Ovary (tissue), 9 donors: ENCODE measurements around the gene SKIDA1. TPM values are rescaled to one million over a fixed set of nuclear protein-coding genes. Genes with fewer than 3 reads are reported as not detected.

Experiments used
- DNase-seq, 5 donors: peaks; one replicate each; pipeline ENCODE4 v3.0.0-alpha.2; 2019 to 2020
- H3K27ac ChIP-seq, 2 donors: fragments of 200-600 bp; one replicate each; pipeline versions ENCODE4 v1.5.1 to v1.8.0; 2019 to 2022
- H3K27me3 ChIP-seq: fragments of 200-600 bp; one replicate; pipeline ENCODE4 v1.8.0; 2022
- H3K36me3 ChIP-seq: fragments of 200-600 bp; sonication (generic); one replicate; pipeline ENCODE4 v1.5.1; 2019
- H3K4me1 ChIP-seq: one replicate; pipeline ENCODE4 v1.8.1; 2013; ENCODE audit warnings: mild to moderate bottlenecking, moderate library complexity; ENCODE audit not compliant: insufficient read depth
- H3K4me3 ChIP-seq: fragments of 200-600 bp; sonication (generic); one replicate; pipeline ENCODE4 v1.5.1; 2017
- H3K9me3 ChIP-seq, 2 donors: fragments of 200-600 bp in 1 of 2; sonication (generic) in 1 of 2; one replicate each; pipeline versions ENCODE4 v1.5.1 to v1.8.1; 2013 to 2019; ENCODE audit warnings: mild to moderate bottlenecking in 1 of 2, moderate library complexity in 1 of 2
- EP300 ChIP-seq: sonication (generic); formaldehyde crosslinking; IDR thresholded peaks from one replicate; pipeline ENCODE4 v1.6.1; 2017; ENCODE audit warnings: antibody characterized with exemption
- POLR2A ChIP-seq: fragments of 450-650 bp; IDR thresholded peaks from one replicate; pipeline ENCODE4 v1.6.1; 2017; ENCODE audit warnings: antibody characterized with exemption, mild to moderate bottlenecking, moderate library complexity
- WGBS, 3 donors: extraction: QIAGEN DNeasy Blood & Tissue Kit in 1 of 3; methylation state at CpG; one replicate each; pipeline versions ENCODE4 v1.1.5 to v1.1.7; 2013 to 2017; 5-methylcytosine and 5-hydroxymethylcytosine counted together
- intact Hi-C, 4 donors: fragments of 100-400 bp; cut with DNase I; formaldehyde crosslinking; loops; one replicate each; pipeline versions ENCODE4 v1.11.0 to v1.15.1; 2022 to 2023
- polyA plus RNA-seq, 2 donors: library from polyadenylated mRNA; stranded (reverse); fragments of 200-250 nt in 1 of 2; fragments of 350-450 nt in 1 of 2; fragmentation: Illumina TruSeq in 1 of 2; extraction: RNeasy Lipid Tissue Mini Kit (QIAGEN cat#74804) in 1 of 2; gene quantifications; one replicate each; pipeline ENCODE4 v1.2.3, GENCODE V29; 2013 to 2014
- total RNA-seq, 7 donors: library from RNA; depleted of rRNA in 2 of 7; stranded (reverse); fragments of >200 nt in 2 of 7; fragmentation: NEBNext Ultra II Directional in 3 of 7; extraction: Animal tissue kit (Norgen Biotek cat#: 25700) in 3 of 7; gene quantifications; one replicate each; pipeline versions ENCODE4 v1.1.0 to v1.2.4, GENCODE V29; 2016 to 2023
- TF ChIP-seq, protein P1 (sequence below), 3 donors: fragments of 450-650 bp in 2 of 3; fragments of 200-600 bp in 1 of 3; IDR thresholded peaks; one replicate each; pipeline versions ENCODE4 v1.5.1 to v1.8.0; 2016 to 2022; ENCODE audit warnings: antibody characterized with exemption in 3 of 3, mild to moderate bottlenecking in 1 of 3
- donor health status: DM: no; HTN: no; CAD: no; lungs with moderate emphysema.
- donor health status: DM: no; HTN: no; CAD: no.
- donor health status: Bipolar disorder and iron deficiency.
- donor health status: DM: yes; HTN: yes; CAD: no.
- donor health status: DM: no; HTN: no; CAD: no.
- donor health status: DM: yes; HTN: yes; CAD: no.

The SKIDA1 gene
- total and polyA plus RNA-seq, 9 donors: 1.1 to 4.2 (median 3.1) TPM

DNA sequence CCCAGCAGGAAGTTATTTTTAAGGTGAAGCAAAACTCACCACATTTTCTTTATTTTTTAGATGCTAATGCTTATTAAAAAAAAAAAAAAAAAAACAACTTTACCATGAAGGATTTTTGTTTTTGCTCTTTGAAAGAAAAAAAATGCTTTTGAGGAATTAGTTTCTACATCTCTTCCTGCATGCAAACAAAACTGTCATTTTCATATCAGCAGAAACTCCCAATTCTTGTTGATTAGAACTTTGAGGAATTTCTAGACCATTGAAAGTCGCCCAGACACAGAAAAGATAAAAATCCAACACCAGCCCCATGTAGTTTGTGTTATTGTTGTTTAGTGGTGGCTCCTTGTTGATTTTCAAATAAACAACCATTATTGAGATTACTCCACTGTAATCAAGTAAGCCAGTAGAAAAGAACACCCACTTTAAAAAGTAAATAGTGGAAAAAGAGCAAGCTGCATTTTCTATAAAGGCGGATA, 14.3 kb downstream of the SKIDA1 start:
- Histone ChIP-seq H3K9me3 (no peaks in the 10 kb centered on the region), H3K36me3 (no peaks in the 10 kb centered on the region), H3K4me1 (peaks cover 6% of the 10 kb centered on the region), H3K27ac (no peak overlapping the region), H3K27me3 (no peaks in the 10 kb centered on the region), H3K4me3 (no peak overlapping the region)
- DNase-seq: no peak
- intact Hi-C loops: loop anchor here in 1 of 4 donors (10.0 kb wide), 1 partner anchor 814 kb away; the partner anchor contains the start of gene BMI1
- 79 to 86% (median 86%) methylated on average over 2 of the region's 2 CpGs for WGBS, 3 donors
- TF ChIP-seq, protein P1, sequence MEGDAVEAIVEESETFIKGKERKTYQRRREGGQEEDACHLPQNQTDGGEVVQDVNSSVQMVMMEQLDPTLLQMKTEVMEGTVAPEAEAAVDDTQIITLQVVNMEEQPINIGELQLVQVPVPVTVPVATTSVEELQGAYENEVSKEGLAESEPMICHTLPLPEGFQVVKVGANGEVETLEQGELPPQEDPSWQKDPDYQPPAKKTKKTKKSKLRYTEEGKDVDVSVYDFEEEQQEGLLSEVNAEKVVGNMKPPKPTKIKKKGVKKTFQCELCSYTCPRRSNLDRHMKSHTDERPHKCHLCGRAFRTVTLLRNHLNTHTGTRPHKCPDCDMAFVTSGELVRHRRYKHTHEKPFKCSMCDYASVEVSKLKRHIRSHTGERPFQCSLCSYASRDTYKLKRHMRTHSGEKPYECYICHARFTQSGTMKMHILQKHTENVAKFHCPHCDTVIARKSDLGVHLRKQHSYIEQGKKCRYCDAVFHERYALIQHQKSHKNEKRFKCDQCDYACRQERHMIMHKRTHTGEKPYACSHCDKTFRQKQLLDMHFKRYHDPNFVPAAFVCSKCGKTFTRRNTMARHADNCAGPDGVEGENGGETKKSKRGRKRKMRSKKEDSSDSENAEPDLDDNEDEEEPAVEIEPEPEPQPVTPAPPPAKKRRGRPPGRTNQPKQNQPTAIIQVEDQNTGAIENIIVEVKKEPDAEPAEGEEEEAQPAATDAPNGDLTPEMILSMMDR (IDR thresholded peaks at IDR 0.05): no peak
- TF ChIP-seq POLR2A: no peak
- no peak for TF ChIP-seq EP300

DNA sequence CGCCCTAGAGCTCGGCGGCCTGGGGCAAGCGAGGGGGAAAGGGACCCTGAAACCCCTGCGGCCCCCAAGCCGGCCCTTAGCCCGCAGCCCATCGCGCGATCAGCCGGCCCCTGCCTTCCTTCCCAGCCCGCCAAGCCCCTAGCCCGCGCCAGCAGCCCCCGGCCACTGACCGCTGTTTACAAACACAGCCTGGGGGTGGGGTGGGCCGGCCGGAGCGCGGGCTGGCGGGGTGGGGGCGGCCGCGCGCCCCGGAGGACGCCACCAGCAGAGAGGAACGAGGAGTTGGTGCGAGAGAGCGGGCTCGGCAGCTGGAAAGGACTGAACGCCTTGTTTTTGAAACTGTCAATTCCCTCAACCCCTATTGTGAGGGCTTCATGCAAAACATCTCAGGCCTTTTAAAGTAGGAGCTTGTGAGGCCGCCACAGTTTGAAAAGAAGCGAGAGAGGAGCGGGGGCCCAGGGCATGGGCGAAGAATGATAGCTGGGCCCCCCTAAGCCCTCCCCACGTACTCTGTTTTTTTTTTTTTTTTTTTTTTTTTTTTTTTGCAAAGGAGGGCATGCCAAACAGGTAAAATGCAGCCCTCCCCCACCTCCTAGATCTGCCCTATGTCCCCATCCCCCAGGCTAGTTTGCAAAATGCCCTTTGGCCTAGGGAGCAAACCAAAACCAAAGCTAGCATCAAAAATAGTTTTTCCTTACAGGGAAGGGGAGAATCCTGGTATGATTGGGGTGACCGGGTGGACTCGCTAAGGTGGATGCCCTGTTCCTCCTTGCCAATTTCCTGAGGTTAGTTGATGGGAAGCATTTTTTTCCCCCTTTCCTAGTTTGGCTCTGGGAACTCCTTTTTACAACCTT, 15.0 kb downstream of the SKIDA1 start:
- intact Hi-C loops: loop anchor here in 1 of 4 donors (10.0 kb wide), 1 partner anchor 814 kb away; the partner anchor contains the start of gene BMI1
- peak; percentile 39 to 68 (median 62) for DNase-seq
- peaks cover 5% of the 10 kb centered on the region for H3K4me1 ChIP-seq
- no peaks in the 10 kb centered on the region for H3K9me3 ChIP-seq
- H3K27me3 ChIP-seq: no peaks in the 10 kb centered on the region
- H3K27ac ChIP-seq: peak overlapping the region; percentile 66 to 68
- 14 to 20% (median 15%) methylated on average over 39 of the region's 39 CpGs for WGBS, 3 donors
- no peak for TF ChIP-seq POLR2A
- TF ChIP-seq, protein P1 (IDR thresholded peaks at IDR 0.05): no peak
- TF ChIP-seq EP300: no peak
- H3K4me3 ChIP-seq: peak overlapping the region; percentile 45
- H3K36me3 ChIP-seq: no peaks in the 10 kb centered on the region

DNA sequence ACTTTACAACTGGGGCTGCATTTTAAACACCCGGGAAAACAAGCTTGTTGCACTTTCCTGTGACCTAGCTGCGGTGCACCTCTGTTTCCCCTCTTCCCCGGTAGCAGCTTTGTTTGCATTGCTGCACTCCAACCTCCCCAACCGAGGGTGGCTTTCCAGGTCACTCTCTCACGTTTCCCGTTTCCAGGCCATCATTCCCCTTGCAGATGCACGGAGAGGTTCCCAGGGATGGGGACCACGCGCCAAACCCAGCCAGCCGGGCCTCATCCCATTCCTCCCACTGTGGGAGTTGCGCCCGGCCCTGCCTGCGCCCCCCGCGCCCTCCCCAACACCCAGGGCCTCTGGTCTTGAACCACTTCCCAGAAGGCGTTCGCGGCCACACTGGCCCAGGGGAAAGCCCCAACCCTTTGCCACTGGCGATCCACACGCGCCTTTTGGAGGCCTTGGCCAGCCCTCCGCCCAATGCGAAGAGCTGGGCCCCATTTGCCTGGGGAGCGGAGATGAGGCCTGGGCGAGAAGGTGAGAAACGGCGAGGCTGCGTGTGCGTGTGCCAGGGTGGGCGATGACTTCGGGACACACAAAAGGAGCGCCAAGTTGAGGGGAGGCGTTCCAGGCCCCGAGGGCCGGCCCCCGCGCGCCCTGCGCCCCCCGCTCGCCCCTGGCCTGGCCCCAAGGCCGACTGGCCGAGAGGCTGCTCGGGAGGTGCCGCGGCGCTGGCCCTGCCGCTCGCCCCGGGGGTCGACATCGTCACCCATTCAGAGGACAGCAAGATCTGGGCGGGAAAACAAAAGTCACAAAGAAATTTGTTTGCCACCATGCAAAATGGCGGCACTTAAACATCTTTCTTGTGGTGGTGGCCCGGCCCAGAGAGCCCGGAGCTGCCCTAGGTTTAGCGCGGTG, 15.9 kb downstream of the SKIDA1 start:
- no peaks in the 10 kb centered on the region for H3K27me3 ChIP-seq
- intact Hi-C loops: loop anchor here in 2 of 4 donors (10.0 kb wide), 1 partner anchor 815 kb away; the partner anchor contains the start of gene BMI1 (in 2 of the 2)
- no peaks in the 10 kb centered on the region for H3K9me3 ChIP-seq
- TF ChIP-seq, protein P1 (IDR thresholded peaks at IDR 0.05): no peak
- TF ChIP-seq EP300: no peak
- TF ChIP-seq POLR2A: no peak
- peak overlapping the region; percentile 66 to 68 for H3K27ac ChIP-seq
- peak in 4 of 5 donors; percentile 31 to 65 (median 54) for DNase-seq
- peak overlapping the region; percentile 45 for H3K4me3 ChIP-seq
- H3K4me1 ChIP-seq: peaks cover 2% of the 10 kb centered on the region
- 50 to 60% (median 56%) methylated on average over 57 to 58 of the region's 58 CpGs for WGBS, 3 donors
- no peaks in the 10 kb centered on the region for H3K36me3 ChIP-seq

DNA sequence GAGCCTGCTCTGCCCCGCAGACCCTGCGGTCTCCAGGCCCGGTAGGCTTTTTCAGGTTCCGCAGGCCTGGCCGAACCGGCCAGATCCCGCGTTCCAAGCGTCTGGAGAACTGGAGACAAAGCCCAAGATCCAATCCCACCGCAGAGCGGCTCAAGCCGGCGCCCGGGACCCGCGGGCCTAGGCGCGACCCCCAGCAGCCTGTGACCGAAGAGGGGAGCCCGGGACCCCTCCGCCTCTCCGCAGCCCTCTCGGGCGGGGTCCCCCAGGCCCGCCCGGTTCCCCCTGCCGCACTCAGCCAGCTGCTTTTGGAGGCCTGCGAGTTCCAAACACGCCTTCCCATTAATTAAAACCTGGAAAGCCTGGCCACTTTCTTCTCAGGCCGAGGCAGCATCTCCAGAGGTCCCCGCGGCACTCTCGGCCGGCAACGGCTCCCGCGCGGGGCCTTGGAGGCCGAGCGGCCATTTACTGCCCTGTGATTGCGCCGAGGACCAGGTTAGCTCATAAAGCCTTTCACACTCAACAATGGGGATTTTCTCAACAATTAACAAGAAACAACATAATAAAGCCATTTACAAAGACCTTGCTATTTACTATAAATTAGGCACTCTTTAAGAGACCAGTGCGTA, 16.7 kb downstream of the SKIDA1 start:
- Histone ChIP-seq H3K36me3 (no peaks in the 10 kb centered on the region), H3K27ac (no peak overlapping the region), H3K4me1 (peaks cover 2% of the 10 kb centered on the region), H3K27me3 (no peaks in the 10 kb centered on the region), H3K4me3 (no peak overlapping the region), H3K9me3 (no peaks in the 10 kb centered on the region)
- no peak for TF ChIP-seq POLR2A
- no peak for TF ChIP-seq EP300
- TF ChIP-seq, protein P1 (IDR thresholded peaks at IDR 0.05): no peak
- intact Hi-C loops: loop anchor here in 1 of 4 donors (10.0 kb wide), 1 partner anchor 816 kb away; the partner anchor contains the start of gene BMI1
- 91 to 96% (median 96%) methylated on average over 43 of the region's 43 CpGs for WGBS, 3 donors
- no peak for DNase-seq
